BLaER1 treated with 17β-estradiol and CSF1 and Interleukin-3, amounts not matched to agents 10 nM and 100 nM (cell line): ENCODE data around the gene CLRN1.

Source experiments
- H3K27ac ChIP-seq, 11 experiments: shearing (Covaris generic); formaldehyde crosslinking; 2 replicates each; pipeline ENCODE4 v1.8.1; 2022
- H3K27me3 ChIP-seq, 11 experiments: shearing (Covaris generic); formaldehyde crosslinking; 2 replicates each; pipeline ENCODE4 v1.8.1; 2022
- H3K36me3 ChIP-seq, 11 experiments: shearing (Covaris generic); formaldehyde crosslinking; 2 replicates each; pipeline ENCODE4 v1.8.1; 2022
- H3K4me1 ChIP-seq, 10 experiments: shearing (Covaris generic); formaldehyde crosslinking; 2 replicates each; pipeline ENCODE4 v1.8.1; 2022
- H3K4me2 ChIP-seq, 11 experiments: shearing (Covaris generic); formaldehyde crosslinking; 2 replicates each; pipeline ENCODE4 v1.8.1; 2022
- H3K4me3 ChIP-seq, 10 experiments: shearing (Covaris generic); formaldehyde crosslinking; 2 replicates each; pipeline ENCODE4 v1.8.1; 2022
- H3K9ac ChIP-seq, 11 experiments: shearing (Covaris generic); formaldehyde crosslinking; 2 replicates each; pipeline ENCODE4 v1.8.1; 2022
- H3K9me3 ChIP-seq, 11 experiments: shearing (Covaris generic); formaldehyde crosslinking; replicated peaks in 1 of 11; 2 replicates each; pipeline ENCODE4 v1.8.1; 2022
- H4K20me1 ChIP-seq, 11 experiments: shearing (Covaris generic); formaldehyde crosslinking; 2 replicates each; pipeline ENCODE4 v1.8.1; 2022
- Cebpa-rat ChIP-seq, 11 experiments: shearing (Covaris generic); IDR thresholded peaks; 2 replicates each; pipeline ENCODE4 v1.8.1; 2022

Gene CLRN1

DNA sequence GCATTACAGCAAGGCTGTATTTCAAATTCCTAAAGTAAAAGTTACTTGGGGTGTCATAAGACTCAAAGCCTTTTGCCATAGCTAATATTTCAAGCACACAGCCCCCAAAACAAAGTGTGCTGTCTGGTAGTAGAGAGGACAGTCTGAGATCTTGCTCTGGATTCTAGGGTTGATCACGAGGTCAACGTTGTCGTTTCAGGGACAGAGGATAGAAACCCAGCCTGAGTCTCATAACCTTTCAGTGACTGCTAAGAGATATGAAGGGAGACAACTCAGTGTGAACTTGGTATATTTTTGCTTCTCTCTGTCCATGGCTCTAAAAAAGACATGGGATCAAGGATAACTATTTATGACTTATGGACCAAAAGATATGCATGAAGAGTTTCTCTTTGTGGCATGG is 41.7 kb downstream of the CLRN1 start:
- Histone ChIP-seq H4K20me1 (no peaks in the 10 kb centered on the region), H3K9ac (no peak overlapping the region), H3K27ac (no peak overlapping the region), H3K4me1 (peaks cover 0 to 1% (median under 1%) of the 10 kb centered on the region in 10 experiments; a peak in 4 of 20 replicates), H3K4me3 (no peak overlapping the region), H3K27me3 (no peaks in the 10 kb centered on the region), H3K36me3 (no peaks in the 10 kb centered on the region), H3K9me3 (0 out of 22 replicates have a peak, but pooled peaks cover 0 to 3% (median 0%) of the 10 kb centered on the region in 11 experiments), H3K4me2 (no peak overlapping the region)
- TF ChIP-seq Cebpa-rat (IDR thresholded peaks at IDR 0.05): no peak

DNA sequence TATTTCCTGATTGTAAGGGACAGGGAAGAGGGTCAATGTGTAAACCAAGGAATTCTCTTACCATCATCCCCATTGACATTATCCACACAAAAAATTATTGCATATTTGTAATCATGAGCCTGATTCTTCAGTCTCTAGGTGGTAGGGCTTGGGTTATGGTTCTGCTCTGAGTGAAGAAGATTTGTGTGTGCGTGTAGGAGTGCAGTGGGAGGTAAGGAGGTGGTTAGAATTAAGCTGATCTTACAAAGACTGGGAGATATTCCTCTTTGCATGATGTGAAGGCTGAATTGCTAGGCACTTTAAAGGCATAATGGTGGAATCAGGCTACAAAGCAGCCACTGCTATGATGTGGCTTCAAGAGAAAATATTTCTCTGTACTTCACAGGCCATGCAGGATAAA is 44.3 kb downstream of the CLRN1 start:
- Histone ChIP-seq H3K4me2 (no peak overlapping the region), H3K9ac (no peak overlapping the region), H3K9me3 (0 out of 22 replicates have a peak, but pooled peaks cover 0 to 3% (median 0%) of the 10 kb centered on the region in 11 experiments), H3K4me3 (no peak overlapping the region), H3K4me1 (peaks cover 0 to 8% (median 2%) of the 10 kb centered on the region in 10 experiments; a peak in 4 of 20 replicates), H3K27me3 (no peaks in the 10 kb centered on the region), H3K36me3 (no peaks in the 10 kb centered on the region), H4K20me1 (no peaks in the 10 kb centered on the region), H3K27ac (no peak overlapping the region)
- no peak for TF ChIP-seq Cebpa-rat (IDR thresholded peaks at IDR 0.05)

DNA sequence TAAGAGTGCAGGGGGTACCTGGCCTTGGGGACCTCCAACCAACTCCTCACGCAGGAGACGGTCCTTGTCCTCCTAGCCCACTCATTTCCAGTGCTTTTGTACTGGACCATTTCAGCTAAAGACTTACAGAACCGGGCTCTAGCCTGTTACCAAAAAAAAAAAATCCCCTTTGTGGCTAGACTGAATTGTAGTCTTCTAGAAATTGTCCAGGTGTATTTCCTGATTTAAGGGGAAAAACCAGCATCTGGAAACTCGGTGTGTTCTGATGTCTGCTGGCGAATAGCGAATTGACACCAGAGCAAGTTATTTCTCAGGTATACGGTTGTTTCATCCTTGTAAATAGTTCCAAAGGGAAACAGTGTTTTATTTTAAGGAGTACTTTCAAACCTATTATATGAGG is 46.2 kb downstream of the CLRN1 start:
- no peaks in the 10 kb centered on the region for H3K36me3 ChIP-seq
- no peak for TF ChIP-seq Cebpa-rat (IDR thresholded peaks at IDR 0.05)
- H3K9me3 ChIP-seq: 0 out of 22 replicates have a peak, but pooled peaks cover 0 to 3% (median 0%) of the 10 kb centered on the region in 11 experiments
- no peak overlapping the region for H3K27ac ChIP-seq
- H3K27me3 ChIP-seq: no peaks in the 10 kb centered on the region
- H3K4me2 ChIP-seq: no peak overlapping the region
- H4K20me1 ChIP-seq: no peaks in the 10 kb centered on the region
- no peak overlapping the region for H3K9ac ChIP-seq
- no peak overlapping the region for H3K4me3 ChIP-seq
- H3K4me1 ChIP-seq: peaks cover 0 to 8% (median 2%) of the 10 kb centered on the region in 10 experiments; a peak in 4 of 20 replicates

DNA sequence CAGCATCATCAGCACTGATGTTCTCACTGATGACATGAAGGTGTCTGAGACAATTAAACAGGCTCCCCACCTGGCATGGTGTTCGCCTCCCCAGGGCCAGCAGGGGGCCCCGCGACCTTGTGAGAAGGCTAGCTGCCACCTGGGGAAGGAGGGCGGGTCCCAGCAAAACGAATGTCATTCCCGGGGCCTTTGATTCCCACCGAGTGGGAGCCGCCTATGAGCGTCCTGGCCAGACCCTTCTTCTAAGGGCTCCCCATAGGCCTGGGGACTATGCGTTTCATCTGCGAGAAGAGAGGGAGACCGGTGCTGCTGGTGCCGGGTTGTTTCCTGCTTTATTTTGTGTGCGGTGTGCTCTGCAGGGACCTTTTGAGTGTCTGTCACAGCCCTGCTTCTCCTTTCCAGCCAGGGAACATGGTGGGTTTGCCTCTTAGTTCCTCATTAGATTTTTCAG is 46.8 kb downstream of the CLRN1 start:
- Histone ChIP-seq H3K36me3 (no peaks in the 10 kb centered on the region), H3K9ac (no peak overlapping the region), H4K20me1 (no peaks in the 10 kb centered on the region), H3K27ac (no peak overlapping the region), H3K4me2 (peak overlapping the region in 9 of 11 experiments; percentile 17 to 58 (median 40); a peak in 16 of 22 replicates), H3K9me3 (0 out of 22 replicates have a peak, but pooled peaks cover 0 to 3% (median 0%) of the 10 kb centered on the region in 11 experiments), H3K4me1 (peaks cover 0 to 8% (median 2%) of the 10 kb centered on the region in 10 experiments; a peak in 4 of 20 replicates), H3K27me3 (no peaks in the 10 kb centered on the region), H3K4me3 (no peak overlapping the region)
- no peak for TF ChIP-seq Cebpa-rat (IDR thresholded peaks at IDR 0.05)

- Histone ChIP-seq H4K20me1 (no peaks in the 10 kb centered on the region), H3K27ac (no peak overlapping the region), H3K4me2 (no peak overlapping the region), H3K4me1 (peaks cover 0 to 8% (median 2%) of the 10 kb centered on the region in 10 experiments; a peak in 4 of 20 replicates), H3K36me3 (no peaks in the 10 kb centered on the region), H3K9me3 (no peaks in the 10 kb centered on the region), H3K27me3 (no peaks in the 10 kb centered on the region), H3K9ac (no peak overlapping the region), H3K4me3 (no peak overlapping the region)
- TF ChIP-seq Cebpa-rat (IDR thresholded peaks at IDR 0.05): no peak
These were observed 49.9 kb downstream of the CLRN1 start for GRCh38 chr3:150922611-150923010.

- no peak overlapping the region for H3K4me2 ChIP-seq
- H3K36me3 ChIP-seq: no peaks in the 10 kb centered on the region
- no peaks in the 10 kb centered on the region for H3K9me3 ChIP-seq
These were observed 51.3 kb downstream of the CLRN1 start for GRCh38 chr3:150921209-150921608.

GRCh38 chr3:150920236-150920635 is 52.3 kb downstream of the CLRN1 start:
- no peak overlapping the region for H3K27ac ChIP-seq
- H3K4me2 ChIP-seq: no peak overlapping the region
- no peaks in the 10 kb centered on the region for H4K20me1 ChIP-seq
- H3K4me3 ChIP-seq: no peak overlapping the region
- no peaks in the 10 kb centered on the region for H3K27me3 ChIP-seq
- TF ChIP-seq Cebpa-rat (IDR thresholded peaks at IDR 0.05): no peak
- no peak overlapping the region for H3K9ac ChIP-seq
- no peaks in the 10 kb centered on the region for H3K36me3 ChIP-seq
- no peaks in the 10 kb centered on the region for H3K9me3 ChIP-seq
- peaks cover 0 to 1% (median 0%) of the 10 kb centered on the region in 10 experiments; a peak in 3 of 20 replicates for H3K4me1 ChIP-seq

More at GRCh38 chr3:150921209-150921608, 51.3 kb downstream of the CLRN1 start:
- Histone ChIP-seq H3K9ac (no peak overlapping the region), H3K4me1 (peaks cover 0 to 8% (median 2%) of the 10 kb centered on the region in 10 experiments; a peak in 4 of 20 replicates), H3K4me3 (no peak overlapping the region), H3K27me3 (no peaks in the 10 kb centered on the region), H4K20me1 (no peaks in the 10 kb centered on the region), H3K27ac (no peak overlapping the region)
- TF ChIP-seq Cebpa-rat (IDR thresholded peaks at IDR 0.05): no peak

DNA sequence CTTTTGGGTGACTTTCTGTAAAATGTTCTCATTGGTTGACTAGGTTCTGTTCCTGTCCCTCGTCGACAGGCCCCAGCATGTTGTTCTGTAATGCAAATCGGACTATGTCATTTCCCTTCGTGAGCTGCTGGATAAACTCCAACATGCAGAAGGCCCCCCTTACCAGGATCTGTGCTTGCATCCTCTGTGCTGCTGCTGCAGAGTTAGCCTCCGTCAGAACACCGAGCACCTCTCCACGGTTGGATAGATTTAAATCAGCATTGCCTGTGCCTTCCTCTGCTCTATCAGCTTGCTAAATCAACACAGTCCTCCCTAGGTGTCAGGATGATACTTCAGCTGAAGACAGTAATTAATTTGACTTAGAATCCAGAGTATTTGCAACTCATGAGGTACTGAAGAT is 54.6 kb downstream of the CLRN1 start:
- TF ChIP-seq Cebpa-rat (IDR thresholded peaks at IDR 0.05): no peak
- Histone ChIP-seq H4K20me1 (no peaks in the 10 kb centered on the region), H3K4me3 (no peak overlapping the region), H3K4me1 (peaks cover 0 to 8% (median 6%) of the 10 kb centered on the region in 10 experiments; a peak in 12 of 20 replicates), H3K36me3 (no peaks in the 10 kb centered on the region), H3K9me3 (no peaks in the 10 kb centered on the region), H3K4me2 (no peak overlapping the region), H3K27ac (no peak overlapping the region), H3K9ac (no peak overlapping the region), H3K27me3 (no peaks in the 10 kb centered on the region)

GRCh38 chr3:150913133-150913922 is 59.2 kb downstream of the CLRN1 start:
- Histone ChIP-seq H3K9ac (peak overlapping the region in 1 of 11 experiments; percentile 11; a peak in 1 of 22 replicates), H3K27me3 (no peaks in the 10 kb centered on the region), H3K36me3 (no peaks in the 10 kb centered on the region), H3K27ac (peak overlapping the region in 3 of 11 experiments; percentile 53 to 57 (median 56); a peak in 9 of 22 replicates), H4K20me1 (no peaks in the 10 kb centered on the region), H3K9me3 (no peaks in the 10 kb centered on the region), H3K4me1 (peaks cover 0 to 26% (median 9%) of the 10 kb centered on the region in 10 experiments; a peak in 12 of 20 replicates), H3K4me2 (peak overlapping the region in 7 of 11 experiments; percentile 1 to 47 (median 25); a peak in 11 of 22 replicates), H3K4me3 (no peak overlapping the region)
- TF ChIP-seq Cebpa-rat (IDR thresholded peaks at IDR 0.05): no peak
